NCI-H2029 (cell line): Measurements from ENCODE around the gene LYZ.

Experiments used
- DNase-seq: peaks from one replicate; lab custom pipeline; 2025; lab: John Stamatoyannopoulos, UW

Gene LYZ

DNA sequence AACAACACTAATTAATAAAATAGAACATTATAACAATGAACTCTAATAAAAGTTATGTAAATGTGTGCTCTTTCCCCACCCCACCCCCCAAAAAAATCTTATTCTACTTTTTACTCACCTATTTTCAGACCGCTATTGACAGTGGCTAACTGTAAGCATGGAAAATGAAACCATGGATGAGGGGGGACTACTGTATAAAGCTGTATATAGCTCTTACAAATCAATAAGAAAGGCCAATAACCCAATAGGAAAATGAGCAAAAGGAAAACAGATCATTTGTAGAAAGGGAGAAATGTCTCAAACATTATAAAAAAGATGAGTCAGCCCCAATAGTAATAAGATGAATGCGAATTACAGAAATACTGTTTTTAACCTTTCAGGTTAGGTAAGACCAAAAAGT lies 38.7 kb downstream of the LYZ start:
- DNase-seq: no peak

DNA sequence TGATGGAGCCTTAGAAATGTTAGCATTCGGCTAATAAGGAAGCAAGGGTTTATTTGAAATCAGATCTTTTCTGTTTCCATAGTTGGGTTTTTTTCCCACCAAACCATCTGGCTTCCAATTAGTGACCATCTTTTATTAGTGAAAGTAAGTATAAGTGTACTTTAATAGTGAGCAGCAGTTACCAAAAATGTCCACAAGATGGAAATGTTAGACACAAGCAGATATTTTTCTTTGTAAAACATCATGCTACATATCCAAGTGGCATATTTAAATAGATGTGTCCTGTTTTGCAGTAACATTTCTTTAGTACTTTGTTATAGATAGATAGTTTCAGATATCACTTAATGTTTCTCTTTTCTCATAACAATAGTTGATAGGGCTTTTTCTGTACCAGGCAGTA lies 40.2 kb downstream of the LYZ start:
- no peak for DNase-seq

DNA sequence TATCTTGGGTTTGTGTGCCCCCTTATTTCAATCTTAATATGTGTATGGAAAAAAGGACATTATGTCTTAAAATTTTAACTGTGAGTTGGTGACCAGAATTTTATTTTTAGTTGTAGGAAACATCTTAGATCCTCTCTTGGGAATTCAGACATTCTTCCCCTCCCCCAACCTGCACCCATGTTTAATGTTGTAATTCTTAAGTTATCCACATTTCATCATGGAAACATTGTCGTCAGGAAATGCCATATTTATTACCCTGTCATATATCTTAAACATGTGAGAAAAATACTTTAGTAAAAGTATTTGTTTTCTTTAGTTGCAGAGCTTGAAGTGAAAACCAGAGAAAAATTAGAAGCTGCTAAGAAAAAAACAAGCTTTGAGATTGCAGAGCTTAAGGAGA lies 41.6 kb downstream of the LYZ start:
- no peak for DNase-seq

DNA sequence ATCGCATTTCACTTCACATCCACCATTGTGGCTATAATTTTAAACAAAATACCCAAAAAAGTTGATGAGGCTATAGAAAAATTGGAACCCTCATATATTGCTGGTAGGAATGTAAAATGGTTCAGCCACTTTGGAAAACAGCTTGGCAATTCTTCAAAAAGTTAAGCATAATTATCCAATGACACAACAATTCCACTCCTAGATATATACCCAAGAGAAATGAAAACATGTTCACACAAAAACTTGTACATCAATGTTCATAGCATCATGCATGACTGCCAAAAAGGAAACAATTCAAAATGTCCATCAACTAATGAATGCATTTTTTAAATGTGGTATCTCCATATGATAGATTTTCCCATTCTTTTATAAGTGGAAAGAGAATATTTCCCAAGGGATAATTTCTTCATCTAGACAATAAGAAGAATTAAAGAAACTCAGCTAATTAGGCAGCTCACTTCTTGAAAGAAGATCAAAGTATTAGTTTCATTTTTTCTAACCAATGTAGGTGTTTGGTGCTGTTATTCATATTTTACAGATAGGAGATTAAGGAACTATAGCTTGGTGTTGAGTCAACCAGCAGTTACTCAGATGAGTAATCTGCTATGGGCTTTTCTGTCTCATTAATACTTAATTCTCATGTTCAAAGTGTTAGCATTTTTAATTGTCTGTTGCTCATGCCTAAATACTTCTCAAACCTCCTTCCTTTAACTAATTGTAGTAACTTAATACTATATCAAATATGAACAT lies 44.2 kb downstream of the LYZ start:
- no peak for DNase-seq

DNA sequence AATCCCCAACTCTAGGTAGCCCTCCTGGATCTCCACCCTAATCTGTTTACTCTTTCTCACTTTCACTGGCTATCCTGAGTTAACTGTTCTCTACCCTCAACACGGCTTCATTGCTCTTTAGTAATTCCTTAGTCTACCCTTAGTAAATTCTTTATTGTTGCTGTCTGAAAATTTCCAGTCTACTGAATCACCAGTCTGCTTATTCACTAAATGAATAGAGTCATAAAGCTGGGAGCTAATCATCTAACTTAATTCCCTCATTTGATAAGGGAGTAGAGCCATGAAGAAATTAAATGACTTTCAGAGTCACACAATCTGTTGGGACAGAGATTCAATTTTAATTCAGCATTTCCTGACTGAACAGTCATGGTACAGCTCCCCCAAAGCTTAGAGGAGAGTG lies 47.9 kb downstream of the LYZ start:
- no peak for DNase-seq

DNA sequence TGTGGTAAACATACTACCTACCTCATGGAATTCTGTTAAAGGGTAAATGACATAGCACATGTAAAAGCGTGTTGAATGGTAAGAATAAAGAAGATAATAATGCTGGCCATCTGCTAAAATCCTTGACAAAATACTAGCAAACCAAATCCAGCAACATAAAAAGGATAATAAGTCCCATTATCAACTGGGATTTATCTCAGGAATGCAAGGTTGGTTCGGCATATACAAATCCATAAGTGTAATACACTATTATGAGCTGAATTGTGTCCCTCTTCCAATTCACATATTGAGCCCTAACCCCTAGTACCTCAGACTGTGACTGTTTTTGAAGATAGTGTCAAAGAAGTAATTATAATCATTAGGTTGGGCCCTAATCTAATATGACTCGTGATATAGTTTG lies 48.8 kb downstream of the LYZ start:
- no peak for DNase-seq

DNA sequence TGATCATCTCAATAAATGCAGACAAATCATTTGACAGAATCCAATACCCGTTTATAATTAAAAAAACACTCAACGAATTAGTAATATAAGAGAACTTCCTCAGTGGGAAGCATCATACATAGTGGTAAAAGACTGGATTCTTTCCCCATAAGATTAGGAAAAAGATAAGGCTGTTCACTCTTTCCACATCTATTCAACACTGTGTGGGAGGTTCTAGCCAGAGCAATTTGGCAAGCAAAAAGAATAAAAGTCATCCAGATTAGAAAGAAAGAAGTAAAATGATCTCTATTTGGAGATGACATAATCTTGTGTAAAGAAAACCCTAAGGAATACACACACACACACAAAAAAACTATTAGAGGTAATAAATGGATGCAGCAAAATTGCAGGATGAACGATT lies 49.8 kb downstream of the LYZ start:
- no peak for DNase-seq

DNA sequence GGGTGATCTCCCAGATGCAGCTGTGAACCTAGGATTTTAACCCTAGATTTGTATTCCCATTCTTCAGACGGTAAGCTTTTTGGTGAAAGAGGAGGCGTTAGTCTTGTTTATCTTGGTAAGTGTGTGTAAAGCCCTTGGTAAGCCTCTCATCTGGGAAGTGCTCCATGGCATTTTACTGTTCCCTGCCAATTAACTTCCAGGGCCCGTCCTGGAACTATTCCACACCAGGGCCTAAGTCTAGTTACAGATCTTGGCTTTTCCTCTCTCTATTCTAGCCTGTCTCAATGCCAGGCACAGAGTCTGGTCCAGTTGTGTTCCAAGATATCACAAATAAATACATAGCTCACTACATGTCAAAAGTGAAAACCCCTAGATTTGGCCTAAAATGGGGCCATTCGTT lies 53.8 kb downstream of the LYZ start:
- no peak for DNase-seq
